GM18519 (cell line): Measurements from ENCODE around the gene CKS1B.
"Not testable (repeated sequence)": the region's sequence is repeated elsewhere in the genome, so short reads cannot be mapped to it uniquely, and the experiment has no call there.

ENCODE experiments used
- ATAC-seq: cut with Tn5 transposase; IDR thresholded peaks from one replicate; pipeline ENCODE4 v1.9.1; 2021; ENCODE audit warnings: mild to moderate bottlenecking, moderate library complexity; ENCODE audit not compliant: unreplicated experiment, low FRiP score

CKS1B gene

DNA sequence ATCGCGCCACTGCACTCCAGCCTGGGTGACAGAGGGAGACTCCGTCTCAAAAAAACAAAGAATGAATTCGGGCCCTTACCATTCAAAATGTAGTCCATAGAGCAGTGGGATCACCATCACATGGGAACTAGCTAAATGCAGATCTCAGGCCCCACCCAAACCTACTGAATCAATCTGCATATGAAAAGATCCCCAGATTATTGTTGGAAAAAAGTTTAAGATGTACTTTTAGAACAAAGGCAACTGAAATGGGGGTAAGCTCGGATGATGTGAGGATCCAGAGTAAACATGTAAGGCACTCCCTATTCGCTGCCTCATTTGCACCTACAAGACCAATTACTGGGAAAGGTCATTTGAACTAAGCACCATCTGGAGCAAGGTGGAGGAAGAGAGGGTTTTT, 7.9 kb downstream of the CKS1B start:
- ATAC-seq: no peak

DNA sequence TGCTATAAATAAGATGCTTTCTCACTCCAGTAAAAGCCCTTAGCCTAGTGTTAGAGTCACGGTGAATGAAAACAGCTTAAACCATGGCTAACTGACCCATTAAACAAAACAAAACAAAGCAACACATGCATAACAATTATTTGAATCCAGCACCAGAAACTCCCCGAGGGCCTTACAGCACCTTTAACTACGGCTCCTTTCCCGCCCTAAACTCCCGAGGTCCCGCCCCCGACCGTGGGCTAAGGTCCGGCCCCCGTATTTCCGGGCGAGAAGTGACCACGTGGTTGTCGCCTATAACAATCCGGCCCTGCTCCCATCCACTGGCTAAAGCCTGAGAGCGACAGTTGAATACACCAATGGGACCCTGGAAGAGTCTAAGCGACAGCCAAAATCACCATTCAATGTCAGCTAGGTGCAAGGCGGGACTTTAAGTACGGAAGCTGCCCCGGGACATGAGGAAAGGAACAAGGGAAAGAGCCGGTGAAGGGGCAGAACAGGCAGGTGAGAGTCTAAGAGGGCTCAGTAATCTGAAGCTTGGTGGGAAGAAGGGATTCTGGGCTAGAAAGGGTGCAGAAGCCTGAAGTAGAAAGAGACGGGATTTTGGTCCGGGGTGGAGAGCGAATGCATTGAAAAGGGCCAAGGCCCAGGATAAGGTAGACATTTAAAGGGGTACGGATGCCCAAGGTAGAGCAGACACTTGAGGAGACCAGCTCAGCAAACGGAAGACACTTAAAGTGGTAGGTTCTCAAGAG, 8.6 kb downstream of the CKS1B start, which contains the start of gene FLAD1:
Gene FLAD1 (plus strand): TSS at position 448 of the 752 bp plus-strand sequence. CDS start 351 bp downstream, outside the sequence.
- peak; percentile 92 for ATAC-seq

DNA sequence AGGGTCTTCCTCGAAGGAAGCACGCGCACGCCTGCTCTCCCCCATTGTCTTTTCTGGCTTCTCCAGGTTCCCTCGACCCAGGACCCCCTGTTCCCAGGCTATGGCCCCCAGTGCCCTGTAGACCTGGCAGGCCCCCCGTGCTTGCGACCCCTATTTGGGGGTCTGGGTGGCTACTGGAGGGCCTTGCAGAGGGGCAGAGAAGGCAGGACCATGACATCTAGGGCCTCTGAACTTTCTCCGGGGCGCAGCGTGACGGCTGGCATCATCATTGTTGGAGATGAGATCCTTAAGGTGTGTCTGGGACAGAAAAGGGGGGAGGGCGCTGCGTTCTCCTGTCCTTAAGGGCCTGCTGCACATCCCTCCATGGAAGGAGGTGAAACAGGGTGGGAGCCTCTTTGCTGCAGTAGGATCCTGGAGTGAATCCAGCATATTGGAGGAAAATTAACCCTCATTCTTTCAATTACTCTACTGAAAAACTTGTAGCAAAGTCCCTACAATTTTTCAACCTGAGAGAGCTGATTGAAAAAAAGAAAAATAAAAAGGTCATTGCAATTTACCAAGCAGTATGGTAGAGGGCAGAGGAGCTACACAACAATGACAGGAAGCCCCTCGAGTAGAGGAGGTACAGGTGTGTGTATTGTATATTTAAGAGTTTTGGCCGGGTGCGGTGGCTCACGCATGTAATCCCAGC, 9.4 kb downstream of the CKS1B start:
- ATAC-seq: no peak

GRCh38 chr1:154986736-154987135, 12.3 kb downstream of the CKS1B start:
- ATAC-seq: not testable (repeated sequence)

DNA sequence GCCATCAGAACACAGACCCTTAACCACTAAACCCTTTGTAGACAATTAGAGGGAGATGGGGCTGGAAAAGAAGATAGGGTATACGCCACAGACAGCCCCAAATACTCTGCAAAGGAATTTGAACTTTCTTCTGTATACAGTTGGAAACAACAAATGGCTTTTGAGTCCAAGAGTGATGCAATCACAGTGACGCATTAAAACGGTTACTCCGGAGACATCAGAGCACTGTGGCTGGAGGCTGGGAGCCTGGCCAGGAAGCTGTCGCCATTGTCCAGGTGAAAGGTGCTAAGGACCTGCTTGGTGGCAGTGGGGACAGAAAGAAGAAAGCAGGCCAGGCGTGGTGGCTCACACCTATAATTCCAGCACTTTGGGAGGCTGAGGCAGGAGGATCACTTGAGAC, 12.8 kb downstream of the CKS1B start:
- ATAC-seq: no peak

GRCh38 chr1:154988058-154988954, 13.8 kb downstream of the CKS1B start:
- ATAC-seq: no peak

GRCh38 chr1:154989195-154989860, 14.8 kb downstream of the CKS1B start:
- no peak for ATAC-seq

GRCh38 chr1:154990276-154990675, 15.8 kb downstream of the CKS1B start:
- no peak for ATAC-seq

GRCh38 chr1:154992721-154993571, 18.5 kb downstream of the CKS1B start:
- ATAC-seq: no peak

DNA sequence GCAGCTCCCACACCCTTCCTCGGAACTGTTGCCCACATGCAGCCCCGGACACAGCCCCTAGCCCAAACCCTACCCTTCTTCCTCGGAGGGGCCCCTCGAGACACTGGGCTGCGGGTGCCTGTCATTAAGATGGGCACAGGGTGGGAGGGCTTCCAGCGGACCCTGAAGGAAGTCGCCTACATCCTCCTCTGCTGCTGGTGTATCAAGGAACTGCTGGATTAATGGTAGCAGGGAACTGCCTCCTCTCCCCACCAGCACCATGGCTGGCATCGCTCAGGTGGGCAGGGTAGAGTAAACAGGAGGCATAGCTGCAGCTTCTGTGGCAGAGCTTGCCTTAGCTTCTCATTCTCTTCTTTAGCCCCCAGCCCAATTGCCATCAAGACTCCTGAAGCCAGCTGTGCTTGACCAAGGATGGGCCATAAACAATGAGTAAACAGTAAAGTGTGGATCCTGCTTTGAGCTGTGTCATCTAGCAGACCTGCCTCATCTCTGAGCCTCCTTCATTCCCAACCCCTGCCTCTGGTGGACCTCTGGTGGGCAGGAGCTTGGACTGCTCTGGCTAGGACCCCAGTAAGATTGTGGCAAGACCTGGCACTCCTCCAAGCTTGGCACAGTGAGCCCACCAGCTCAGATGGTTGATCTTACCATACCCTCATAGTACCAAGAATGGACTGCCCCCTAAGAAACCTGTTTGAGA, 19.2 kb downstream of the CKS1B start, which contains the start of gene LENEP:
Gene LENEP (plus strand): TSS at position 15 of the 697 bp plus-strand sequence. CDS start 22 bp downstream, at position 37.
- ATAC-seq: no peak

- ATAC-seq: no peak
Measured at GRCh38 chr1:154994269-154994587, 19.7 kb downstream of the CKS1B start.

GRCh38 chr1:154994591-154994990, 20.1 kb downstream of the CKS1B start:
- ATAC-seq: no peak

DNA sequence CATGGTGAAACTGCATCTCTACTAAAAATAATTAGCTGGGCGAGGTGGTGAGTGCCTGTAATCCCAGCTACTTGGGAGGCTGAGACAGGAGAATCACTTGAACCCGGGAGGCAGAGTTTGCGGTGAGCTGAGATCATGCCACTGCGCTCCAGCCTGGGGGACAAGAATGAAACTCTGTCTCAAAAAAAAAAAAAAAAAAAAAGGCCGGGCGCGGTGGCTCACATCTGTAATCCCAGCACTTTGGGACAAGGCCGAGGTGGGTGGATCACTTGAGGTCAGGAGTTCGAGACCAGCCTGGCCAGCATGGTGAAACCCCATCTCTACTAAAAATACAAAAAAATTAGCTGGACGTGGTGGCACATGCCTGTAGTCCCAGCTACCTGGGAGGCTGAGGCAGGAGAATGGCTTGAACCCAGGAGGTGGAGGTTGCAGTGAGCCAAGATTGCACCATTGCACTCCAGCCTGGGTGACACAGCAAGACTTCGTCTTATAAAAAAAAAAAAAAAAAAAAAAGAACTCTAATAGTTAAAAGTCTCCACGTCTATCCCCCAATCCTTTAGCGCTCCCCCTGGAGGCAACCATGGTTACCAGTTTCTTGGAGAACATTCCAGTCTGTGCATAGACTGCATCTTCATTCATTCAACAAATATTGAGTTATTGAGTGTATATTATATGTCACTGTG, 21.0 kb downstream of the CKS1B start:
- not testable (repeated sequence) for ATAC-seq

DNA sequence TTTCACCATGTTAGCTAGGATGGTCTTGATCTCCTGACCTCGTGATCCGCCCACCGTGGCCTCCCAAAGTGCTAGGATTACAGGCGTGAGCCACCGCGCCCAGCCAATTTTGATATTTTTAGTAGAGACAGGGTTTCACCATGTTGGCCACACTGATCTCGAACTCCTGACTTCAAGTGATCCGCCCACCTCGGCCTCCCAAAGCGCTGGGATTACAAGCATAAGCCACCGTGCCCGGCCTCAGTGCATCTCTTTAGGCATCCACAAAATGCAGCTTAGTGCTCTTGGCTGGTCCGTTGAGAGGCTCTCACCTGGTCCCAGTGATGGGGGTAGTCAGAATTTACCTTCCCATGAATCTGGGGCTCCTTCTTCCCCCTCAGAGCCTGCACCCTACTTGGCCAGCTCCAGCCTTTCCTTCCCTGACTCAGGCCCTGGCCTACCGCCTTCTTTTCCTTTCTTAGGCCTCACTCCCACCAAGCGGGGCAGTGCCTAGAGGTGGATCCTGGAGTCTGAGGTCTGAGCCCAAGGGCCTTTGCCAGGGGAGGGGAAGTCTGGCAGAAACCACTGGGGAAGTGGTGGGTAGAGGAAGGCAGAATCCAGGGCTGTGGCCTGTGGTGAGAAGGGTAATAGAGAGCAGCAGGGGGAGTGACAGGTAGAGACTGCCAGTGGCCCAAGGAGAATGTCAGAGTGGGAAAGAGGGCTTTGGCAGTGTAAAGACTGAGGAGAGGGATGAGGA, 22.7 kb downstream of the CKS1B start:
- ATAC-seq: no peak

- ATAC-seq: no peak
Measured at GRCh38 chr1:154998201-154998780, 23.8 kb downstream of the CKS1B start.

GRCh38 chr1:154998818-154999570, 24.5 kb downstream of the CKS1B start:
- no peak for ATAC-seq
